GM18868 (cell line): ENCODE measurements around the gene ASTN2.

Source experiments
- ATAC-seq: cut with Tn5 transposase; IDR thresholded peaks from one replicate; pipeline ENCODE4 v1.9.1; 2021; ENCODE audit warnings: mild to moderate bottlenecking, moderate library complexity; ENCODE audit not compliant: unreplicated experiment

ASTN2 gene

DNA sequence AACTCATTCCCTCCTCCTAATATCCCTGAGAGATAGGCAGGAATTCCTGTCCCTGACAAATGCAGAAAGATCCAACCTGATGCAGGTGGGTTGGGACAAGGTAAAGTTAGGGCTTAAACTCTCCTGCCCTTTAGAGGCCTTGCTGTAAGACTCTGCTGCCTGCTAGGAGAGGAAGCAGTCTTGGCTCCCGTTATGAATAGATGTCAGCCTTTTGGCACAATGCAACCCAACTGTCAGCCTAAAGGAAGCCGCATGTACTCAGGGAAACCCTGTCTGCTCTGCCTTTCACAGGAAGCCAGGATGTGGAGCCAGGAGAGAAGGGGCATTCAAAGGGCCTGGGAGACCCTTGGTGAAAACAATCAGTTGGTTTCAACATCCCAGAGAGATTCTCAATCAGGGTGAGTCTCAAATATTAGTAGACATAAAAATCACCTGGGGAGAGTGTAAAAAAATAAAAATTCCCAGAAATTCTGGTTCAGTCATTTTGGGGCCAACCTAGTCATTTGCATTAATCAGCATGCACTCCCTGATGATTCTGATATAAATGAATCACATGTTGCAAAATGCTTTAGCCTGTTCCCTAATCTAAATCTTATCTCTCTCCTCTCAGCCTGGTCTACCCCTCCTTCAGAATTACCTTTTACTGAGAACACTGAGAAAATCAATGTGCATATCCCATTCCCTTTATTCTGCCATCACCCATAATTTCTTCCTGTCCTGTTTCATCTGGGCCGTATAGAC is 864.0 kb downstream of the ASTN2 start:
- ATAC-seq, result no peak

DNA sequence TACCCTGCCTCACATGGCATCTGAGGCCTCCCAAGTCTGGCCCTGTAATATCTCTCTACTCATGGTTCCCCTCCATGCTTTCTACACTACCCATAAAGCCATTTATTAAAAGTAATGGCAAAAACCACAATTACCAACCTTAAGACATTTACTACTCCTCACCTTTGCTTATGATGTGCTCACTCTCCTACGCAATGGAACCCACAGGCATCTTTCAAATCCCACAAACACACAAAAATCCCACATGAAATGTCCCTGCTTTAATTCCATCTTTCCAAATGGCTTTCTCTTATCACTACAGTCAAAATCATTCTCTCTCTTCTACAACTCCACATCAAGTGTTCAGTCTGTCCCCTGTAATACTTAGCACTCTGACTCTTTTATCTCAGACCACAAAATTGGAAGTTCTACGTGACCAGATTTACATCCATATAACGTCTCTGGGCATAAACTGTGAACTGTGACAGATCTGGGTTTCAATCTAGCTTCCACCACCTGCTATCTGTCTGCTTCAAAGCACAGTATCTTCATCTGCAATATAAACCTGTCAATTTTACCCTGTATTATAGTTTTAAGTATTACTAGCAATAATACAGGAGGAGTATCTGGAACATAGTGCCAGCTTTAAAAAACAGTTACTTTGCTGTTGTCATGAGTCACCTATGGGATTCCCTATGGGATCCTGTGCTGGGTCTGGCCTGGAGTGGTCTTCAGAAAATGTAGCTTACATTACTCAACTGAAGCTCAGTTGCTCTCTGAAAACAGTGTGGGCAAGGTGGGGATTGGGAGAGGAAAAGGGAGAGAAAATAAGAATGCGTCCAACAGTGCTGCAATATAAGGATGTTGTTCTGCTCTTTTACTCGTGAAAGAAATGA is 864.8 kb downstream of the ASTN2 start:
- ATAC-seq, result no peak

DNA sequence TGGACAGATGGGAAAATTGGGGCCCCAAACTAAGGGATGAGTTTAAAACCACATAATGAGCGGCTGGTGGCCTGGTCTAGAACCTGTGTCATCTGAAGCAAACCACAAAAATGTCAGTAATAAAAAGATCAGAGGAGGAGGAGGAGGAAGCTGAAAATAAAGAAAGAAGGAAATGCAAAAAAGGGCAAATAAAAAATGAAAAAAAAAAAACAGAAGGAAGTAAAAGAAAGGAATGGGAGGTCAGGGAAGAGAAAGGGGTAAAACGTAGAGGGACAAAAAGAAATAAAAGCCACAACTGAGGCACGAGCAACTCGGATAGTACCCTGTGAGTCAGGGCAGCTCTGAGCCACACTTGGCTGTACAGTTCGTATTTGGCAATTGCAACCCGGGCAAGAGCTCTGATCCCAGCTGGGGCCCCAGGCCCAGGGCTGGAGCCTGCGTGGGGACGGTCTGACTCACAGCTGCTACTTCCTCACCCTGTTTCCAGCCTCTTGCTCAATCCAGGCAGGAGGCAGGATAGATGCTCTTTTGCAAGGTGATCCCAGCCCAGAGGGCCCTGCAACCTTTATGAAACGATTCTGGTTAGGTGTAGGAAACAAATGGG is 865.7 kb downstream of the ASTN2 start:
- no peak for ATAC-seq

DNA sequence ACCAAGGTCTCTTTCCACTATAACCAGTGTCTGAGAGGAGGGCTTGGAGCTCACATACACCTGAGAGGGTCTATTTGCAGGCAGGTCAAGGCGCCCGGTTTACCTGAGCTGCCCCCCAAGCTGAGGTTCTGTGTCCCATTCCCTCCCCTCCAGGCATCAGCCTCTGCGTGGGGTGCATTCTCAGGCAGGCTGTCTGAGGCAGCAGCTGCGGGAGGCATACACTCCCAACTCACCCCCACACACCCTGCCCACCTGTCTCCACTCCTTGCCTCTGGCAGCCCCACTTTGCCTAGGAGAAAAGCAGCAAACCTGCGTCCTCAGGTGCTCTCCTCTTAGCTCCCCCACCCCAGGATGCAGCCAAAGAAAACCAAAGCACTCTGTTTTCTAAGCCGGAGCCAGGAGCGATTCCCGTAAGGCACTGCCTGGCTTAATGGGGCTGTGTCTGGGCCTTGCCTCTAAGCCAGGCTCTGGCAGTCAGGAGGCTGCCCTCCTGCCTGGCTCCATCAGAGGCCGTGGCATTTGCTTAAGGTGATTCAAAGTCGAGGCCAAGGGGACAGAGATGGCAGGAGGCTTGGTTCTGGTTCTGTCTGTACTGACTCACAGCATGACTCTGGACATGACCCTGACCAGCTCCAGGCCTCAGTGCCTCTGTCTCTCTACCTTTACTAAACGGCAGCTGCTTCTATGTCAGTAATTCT is 867.0 kb downstream of the ASTN2 start:
- no peak for ATAC-seq

DNA sequence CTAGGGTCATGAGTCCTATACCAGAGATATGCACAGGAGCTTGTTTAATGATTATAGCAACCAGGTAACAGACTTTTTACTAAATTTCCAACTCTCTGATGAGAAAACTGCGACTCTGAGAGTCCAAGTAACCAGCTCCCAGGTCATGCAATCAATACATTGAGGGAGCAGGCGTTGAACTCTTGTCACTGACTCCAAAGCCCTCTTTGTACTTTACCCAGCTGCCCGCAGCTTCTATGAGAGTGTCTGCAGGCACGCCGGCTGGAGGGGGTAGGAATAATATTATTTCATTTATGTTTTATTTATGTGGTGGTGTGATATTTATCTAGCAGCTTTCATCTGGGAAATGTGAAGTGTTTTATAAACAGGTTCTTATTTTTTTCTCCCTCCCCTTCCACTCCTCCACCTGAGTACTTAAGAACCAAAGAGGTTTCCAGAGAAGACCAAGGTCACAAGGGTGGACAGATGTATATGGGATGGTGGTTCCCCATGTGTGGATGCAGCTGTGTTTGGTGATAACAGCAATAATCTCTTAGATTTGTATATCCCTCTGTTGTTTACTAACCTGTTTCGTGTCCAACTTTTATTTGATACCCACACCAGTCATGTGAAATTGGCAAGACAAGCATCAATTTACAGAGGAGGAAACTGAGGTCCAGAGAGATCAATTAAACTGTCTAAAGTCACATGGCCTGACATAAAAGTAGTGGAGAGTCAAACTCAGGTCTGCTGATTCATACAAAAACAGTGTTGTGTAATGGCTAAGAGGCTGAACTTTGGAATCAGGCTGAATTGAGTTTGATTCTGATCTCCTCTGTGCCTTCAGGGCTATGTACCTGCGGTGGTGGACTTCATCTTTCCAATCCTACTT is 867.9 kb downstream of the ASTN2 start:
- no peak for ATAC-seq

DNA sequence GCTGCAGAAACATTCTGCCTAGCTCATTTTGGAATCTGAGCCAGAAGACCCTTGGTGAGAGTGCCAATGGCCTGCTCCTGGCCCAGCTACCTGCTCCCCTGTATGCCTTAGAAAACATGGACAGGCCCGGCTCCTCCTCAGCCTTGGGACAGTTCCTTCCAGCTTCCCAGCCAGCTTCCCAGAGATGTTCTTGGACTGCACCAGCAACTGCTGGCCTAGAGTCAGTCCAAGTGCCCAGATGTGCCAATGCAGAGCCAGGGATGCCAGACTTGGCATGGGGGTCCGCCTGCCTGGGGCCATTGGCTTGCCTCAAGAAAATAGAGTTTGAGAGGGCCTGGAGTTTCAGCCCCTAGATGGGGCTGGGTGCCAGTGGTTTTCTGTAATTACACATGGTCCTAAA is 870.0 kb downstream of the ASTN2 start:
- no peak for ATAC-seq

DNA sequence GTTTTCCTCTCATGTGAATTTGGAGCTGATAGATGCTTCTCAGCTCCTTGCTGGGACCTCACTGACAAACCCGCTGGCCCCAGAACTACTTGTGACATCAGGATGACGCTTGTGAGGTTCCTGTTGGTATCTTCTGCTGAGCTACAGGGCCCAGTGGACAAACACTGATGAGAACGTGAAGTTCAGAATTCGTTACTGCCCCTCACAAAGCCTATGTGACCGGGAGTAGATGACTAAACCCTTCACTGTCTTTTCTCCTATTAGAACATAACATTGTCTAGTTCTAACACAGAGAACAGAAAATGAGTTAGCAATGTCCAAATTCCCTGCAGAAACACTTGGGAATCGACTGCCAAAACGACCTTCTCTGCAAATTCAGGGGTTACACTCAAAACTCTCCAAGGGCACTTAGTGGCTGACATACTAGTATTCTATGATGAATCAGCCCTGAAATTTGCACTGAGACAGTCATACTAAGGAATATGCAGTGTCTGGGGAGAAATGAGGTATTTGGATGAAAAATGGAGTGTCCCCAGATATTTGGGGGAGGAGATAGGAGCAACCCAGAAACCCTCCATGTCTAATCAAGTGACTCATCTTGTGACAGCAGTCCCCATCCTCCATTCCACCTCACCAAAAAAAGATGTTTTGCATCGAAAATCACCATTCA is 871.0 kb downstream of the ASTN2 start:
- no peak for ATAC-seq

DNA sequence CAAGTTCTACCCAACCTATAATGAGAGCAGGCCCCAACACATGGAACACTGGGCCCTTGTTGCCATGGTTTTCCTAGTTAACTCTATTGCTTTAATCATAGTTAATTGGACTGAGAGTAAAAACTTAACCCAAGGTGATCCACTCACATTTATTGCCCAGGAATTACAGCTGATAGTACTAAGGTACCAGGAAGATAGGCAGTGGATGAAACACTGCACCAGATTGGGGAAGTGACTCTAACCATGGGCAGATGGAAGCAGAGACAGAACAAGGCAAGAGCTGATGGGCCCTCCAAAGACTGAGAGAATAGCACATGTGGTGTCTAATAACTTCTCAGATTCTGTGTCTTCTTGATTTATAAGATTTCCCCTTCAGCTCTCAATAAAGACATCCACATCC is 873.5 kb downstream of the ASTN2 start:
- ATAC-seq, result no peak

DNA sequence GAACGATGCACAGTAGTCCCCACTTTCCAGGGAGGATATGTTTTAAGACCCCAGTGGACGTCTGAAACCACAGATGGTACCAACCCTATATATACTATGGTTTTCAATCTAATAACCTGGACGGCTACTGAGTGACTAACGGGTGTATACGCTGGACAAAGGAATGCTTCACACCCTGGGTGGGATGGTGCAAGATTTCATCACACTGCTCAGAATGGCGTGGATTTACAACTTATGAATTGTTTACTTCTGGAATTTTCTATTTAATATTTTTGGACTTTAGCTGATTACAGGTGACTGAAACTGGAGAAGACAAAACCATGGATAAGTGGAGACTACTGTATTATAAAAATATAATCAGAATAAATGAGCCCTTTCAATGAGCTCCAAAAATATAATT is 875.3 kb downstream of the ASTN2 start:
- no peak for ATAC-seq

DNA sequence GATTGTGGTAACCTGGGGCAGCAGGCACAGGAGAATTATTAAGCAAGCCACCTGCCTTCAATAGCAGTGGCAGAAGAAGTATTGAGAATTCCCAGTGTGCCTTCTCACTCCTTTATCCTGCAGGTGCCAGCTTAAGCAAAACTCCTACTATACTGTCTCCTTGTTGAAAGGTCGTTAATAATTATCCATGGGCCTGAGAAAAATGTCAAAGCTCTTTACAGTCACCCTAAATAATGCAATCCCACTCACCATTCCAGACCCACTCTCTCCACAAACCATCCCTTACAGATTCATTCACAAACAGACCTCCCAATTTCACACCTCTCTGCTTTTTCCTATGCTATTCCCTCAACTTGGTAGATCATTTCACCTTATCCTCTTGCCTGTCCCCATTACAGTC is 889.2 kb downstream of the ASTN2 start:
- ATAC-seq, result no peak

DNA sequence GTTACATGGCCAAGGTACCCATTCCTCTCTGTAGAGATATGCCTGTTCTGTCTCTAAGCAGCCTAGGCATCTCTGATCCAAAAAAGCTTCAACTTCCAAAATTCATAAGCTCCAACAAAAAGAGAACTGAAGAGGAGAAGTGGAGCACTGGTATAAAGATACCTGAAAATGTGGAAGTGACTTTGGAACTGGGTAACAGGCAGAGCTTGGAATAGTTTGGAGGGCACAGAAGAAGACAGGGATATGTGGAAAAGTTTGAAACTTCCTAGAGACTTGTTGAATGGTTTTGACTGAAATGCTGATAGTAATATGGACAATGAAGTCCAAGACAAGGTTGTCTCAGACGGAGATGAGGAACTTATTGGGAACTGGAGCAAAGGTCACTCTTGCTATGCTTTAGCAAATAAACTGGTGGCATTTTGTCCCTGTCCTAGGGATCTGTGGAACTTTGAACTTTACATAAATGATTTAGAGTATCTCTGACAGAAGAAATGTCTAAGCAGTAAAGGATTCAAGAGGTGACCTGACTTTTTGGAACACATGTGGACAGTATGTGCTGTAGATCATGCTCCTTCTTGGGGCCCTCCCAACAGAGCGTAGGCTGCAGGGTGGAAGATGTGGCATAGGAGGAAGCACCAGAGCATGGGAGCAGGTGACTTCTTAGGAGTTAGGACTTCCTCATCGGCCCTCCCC is 889.9 kb downstream of the ASTN2 start:
- ATAC-seq, result no peak

DNA sequence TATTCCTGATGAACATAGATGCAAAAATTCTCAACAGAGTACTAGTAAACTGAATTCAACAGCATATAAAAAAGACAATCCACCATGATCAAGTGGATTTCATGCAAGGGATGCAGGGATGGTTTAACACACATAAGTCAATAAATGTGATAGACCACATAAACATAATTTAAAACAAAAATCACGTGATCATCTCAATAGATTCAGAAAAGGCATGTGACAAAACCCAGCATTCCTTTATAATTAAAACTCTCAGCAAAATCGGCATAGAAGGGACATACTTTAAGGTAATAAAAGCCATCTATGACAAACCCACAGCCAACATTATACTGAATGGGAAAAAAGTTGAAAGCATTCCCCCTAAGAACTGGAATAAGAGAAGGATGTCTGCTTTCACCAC is 894.6 kb downstream of the ASTN2 start:
- ATAC-seq, result no peak

DNA sequence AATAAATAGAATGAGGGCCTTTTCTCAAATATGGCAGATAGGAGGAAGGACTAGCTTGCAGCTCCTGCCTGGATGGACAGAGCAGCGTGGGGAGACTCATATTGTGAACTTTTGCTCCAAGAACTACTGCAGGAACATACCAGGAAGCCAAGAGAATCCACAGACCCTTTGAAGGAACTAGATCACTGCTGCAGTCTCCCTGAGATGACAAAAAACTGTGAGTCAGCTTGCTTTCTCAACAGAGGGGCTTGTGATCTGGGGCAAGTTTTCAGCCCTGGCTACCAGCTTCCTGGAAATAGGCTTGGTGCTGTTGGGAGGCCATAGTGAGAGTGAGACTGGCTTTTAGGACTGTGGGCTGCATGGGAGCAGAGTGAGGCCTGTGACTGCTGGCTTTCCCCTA is 898.4 kb downstream of the ASTN2 start:
- no peak for ATAC-seq

DNA sequence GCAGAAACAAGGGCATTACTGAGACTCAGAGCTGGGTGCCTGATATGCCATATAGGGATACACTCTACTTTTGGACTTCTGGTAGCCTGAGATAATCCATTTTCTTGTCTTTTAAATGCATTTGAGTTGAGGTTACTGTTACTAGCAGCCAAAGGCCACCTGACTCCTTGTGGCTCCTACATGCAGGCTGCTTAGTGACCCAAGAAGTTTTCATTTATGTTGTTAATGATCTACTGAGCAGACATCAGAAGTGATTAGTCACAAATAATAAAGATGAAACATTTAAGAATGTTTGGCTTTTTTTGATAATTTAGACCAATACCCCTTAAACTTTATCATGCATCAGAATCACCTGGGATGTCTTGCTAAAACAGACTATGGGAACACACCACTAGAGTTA is 899.3 kb downstream of the ASTN2 start:
- ATAC-seq, result no peak

DNA sequence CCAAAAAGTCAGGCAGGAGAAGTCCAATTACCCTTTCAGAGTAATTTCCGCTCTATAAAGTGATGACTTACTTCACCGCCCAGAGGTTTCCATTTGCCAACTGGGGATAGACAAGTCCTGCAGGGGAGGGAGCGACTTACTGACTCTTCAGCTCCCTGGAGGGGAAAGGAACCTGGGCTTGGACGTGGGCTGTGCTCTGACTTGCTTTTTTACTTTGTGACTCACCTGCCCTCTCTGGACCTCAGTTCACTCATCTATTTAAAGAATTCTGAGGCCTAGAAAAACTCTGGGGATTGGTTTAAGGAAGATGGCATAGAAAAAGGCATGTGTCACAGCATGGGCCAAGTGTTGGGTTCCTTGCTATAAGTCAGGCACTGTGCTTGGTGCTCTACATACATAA is 908.2 kb downstream of the ASTN2 start:
- no peak for ATAC-seq

DNA sequence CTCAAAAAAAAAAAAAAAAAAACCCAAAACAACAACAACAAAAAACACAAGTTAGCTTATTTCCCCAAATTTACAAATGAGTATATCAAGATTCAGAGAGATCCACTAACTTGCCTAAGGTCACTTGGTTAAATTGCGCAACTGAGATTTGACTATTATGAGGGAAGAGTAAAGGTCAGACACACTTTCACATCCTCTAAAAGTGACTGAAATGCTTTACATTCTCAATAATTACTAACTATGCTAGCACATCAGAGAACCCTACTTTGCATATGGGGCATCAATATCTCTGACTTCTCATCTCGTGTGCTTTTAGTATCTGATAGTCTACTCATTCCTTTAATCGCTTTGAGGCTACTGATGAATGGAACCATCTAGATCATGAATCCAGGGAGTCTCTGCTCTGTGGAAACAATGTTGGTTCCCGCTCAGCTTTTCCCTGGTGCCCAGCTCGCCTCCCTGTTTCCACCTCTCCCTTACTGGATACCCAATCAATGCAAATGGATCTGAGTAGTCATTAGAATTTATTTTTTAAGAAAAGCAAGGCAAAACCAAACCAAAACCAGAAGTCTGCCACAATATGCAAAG is 909.9 kb downstream of the ASTN2 start:
- ATAC-seq, result peak; percentile 80

DNA sequence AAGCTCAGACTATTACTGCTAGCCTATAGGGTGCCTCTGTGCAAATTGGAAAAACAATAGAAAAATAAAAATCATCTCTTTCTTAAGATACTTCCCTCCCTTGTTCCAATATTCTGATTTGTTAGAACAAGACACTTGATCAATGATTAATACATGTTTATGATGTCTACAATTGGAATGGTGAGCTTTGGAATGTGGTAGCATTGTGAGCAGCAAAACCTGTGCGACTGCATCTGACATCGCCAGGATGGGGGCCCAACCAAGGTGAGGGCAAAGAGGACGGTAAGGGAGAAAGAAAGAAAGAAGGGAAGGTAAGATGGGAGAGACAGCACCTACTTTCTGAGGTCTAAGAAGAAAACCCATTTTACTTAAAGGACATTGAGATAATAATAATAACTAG is 910.8 kb downstream of the ASTN2 start:
- ATAC-seq, result no peak

DNA sequence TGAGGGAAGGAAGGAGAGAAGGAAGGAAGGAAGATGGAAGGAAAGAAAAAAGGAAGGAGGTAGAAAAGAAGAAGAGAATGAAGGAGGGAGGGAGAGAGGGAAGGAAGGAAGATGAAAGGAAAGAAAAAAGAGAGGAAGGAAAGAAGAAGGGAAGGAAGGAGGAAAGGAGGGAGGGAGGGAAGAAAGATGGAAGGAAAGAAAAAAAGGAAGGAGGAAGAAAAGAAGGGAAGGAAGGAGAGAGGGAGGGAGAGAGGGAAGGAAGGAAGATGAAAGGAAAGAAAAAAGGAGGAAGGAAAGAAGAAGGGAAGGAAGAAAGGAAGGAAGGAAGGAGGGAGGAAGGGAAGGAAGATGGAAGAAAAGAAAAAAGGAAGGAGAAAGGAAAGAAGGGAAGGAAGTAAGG is 912.1 kb downstream of the ASTN2 start:
- ATAC-seq, result no peak

DNA sequence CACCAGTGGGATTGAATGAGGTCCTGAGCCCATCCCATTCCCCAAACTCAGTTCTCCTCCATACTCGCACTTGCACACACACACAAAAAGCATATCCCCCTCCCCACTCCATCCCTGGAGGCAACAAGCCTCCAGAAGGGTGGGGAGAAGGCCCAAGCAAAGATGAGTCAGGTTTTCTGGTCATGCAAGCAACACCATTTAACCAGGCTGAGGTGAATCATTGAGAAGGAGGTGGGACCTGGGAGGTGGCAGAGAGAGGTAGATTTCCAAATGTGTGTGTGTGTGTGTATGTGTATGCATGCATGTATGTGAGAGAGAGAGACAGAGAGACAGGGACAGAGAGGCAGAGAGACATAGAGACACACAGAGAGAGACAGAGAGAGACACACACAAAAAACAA is 913.0 kb downstream of the ASTN2 start:
- ATAC-seq, result no peak
